Osteoblast (primary cell): ENCODE data around the gene ANTXR2. TPM values are rescaled to one million over a fixed set of nuclear protein-coding genes. Genes with fewer than 3 reads are reported as not detected.

Source experiments
- DNase-seq: peaks from one replicate; pipeline ENCODE4 v3.0.0; 2011; ENCODE audit warnings: low spot score, mixed read lengths; ENCODE audit not compliant: insufficient read length; ENCODE audit errors: missing footprints
- H2AFZ ChIP-seq: 2 replicates; pipeline ENCODE4 v1.6.0; 2011; ENCODE audit warnings: mild to moderate bottlenecking, low read length
- H3K27ac ChIP-seq: 2 replicates; pipeline ENCODE4 v1.5.1; 2011; ENCODE audit warnings: mild to moderate bottlenecking, low read depth, low read length, moderate library complexity
- H3K27me3 ChIP-seq: 2 replicates; pipeline ENCODE4 v1.6.0; 2012; ENCODE audit warnings: mild to moderate bottlenecking, control low read depth, inconsistent platforms, low read length, moderate library complexity; ENCODE audit not compliant: insufficient read depth
- H3K36me3 ChIP-seq: 2 replicates; pipeline ENCODE4 v1.5.1; 2011; ENCODE audit warnings: mild to moderate bottlenecking, low read length, control low read depth, moderate library complexity; ENCODE audit not compliant: insufficient read depth
- H3K4me1 ChIP-seq: 2 replicates; pipeline ENCODE4 v1.5.1; 2011; ENCODE audit warnings: mild to moderate bottlenecking, low read length, control low read depth, moderate library complexity; ENCODE audit not compliant: insufficient read depth
- H3K4me2 ChIP-seq: 2 replicates; pipeline ENCODE4 v1.6.0; 2011; ENCODE audit warnings: mild to moderate bottlenecking, low read length; ENCODE audit not compliant: insufficient read depth
- H3K4me3 ChIP-seq: fragments of 200-600 bp; sonication (generic); 3 replicates; pipeline ENCODE4 v1.5.1; 2012; ENCODE audit warnings: mild to moderate bottlenecking, low read length, inconsistent platforms; ENCODE audit not compliant: insufficient read depth
- H3K79me2 ChIP-seq: 2 replicates; pipeline ENCODE4 v1.6.0; 2012; ENCODE audit warnings: mild to moderate bottlenecking, low read length, control low read depth, inconsistent platforms; ENCODE audit not compliant: insufficient read depth
- H3K9me3 ChIP-seq: 2 replicates; pipeline ENCODE4 v1.5.1; 2011; ENCODE audit warnings: low read depth, low read length, control low read depth
- H4K20me1 ChIP-seq: 2 replicates; pipeline ENCODE4 v1.6.0; 2012; ENCODE audit warnings: mild to moderate bottlenecking, low read length, control low read depth; ENCODE audit not compliant: insufficient read depth
- total RNA-seq: library from RNA; depleted of rRNA; stranded (reverse); fragments of >200 nt; gene quantifications from 2 replicates; pipeline ENCODE4 v1.2.3, GENCODE V29; 2012
- TF ChIP-seq, protein P1 (sequence below): IDR thresholded peaks from 2 replicates; pipeline ENCODE4 v1.5.1; 2011; ENCODE audit warnings: mild to moderate bottlenecking, low read depth, low read length, moderate library complexity; ENCODE audit errors: extremely low read depth

Gene ANTXR2
- total RNA-seq, 1 donor = 97.4 TPM

DNA sequence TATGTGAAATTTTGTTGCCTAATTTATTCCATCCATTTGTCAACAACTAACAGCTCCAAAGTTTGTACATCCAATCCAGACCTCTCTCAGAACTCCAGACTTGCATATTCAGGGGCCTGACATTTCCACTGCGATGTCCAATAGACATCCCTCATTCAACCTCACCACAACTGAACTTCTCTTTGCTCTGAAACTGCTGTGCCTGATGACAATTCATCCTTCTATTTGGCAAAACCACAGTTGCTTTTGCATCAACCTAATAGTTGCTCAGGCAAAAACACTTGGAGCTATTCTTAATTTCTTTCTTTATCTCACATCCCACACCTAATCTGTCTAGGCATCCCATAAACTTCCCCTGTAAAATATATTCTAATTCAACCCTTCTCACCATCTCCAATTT lies 56.5 kb downstream of the ANTXR2 start:
- Histone ChIP-seq H3K4me2 (peak overlapping the region; percentile 58), H3K79me2 (peaks cover 19% of the 10 kb centered on the region), H3K27me3 (no peaks in the 10 kb centered on the region), H3K4me3 (no peak overlapping the region), H3K9me3 (no peaks in the 10 kb centered on the region), H4K20me1 (no peaks in the 10 kb centered on the region), H2AFZ (no peak overlapping the region), H3K4me1 (peaks cover 42% of the 10 kb centered on the region), H3K36me3 (peaks cover 29% of the 10 kb centered on the region), H3K27ac (peak overlapping the region; percentile 96)
- DNase-seq = no peak
- TF ChIP-seq, protein P1, sequence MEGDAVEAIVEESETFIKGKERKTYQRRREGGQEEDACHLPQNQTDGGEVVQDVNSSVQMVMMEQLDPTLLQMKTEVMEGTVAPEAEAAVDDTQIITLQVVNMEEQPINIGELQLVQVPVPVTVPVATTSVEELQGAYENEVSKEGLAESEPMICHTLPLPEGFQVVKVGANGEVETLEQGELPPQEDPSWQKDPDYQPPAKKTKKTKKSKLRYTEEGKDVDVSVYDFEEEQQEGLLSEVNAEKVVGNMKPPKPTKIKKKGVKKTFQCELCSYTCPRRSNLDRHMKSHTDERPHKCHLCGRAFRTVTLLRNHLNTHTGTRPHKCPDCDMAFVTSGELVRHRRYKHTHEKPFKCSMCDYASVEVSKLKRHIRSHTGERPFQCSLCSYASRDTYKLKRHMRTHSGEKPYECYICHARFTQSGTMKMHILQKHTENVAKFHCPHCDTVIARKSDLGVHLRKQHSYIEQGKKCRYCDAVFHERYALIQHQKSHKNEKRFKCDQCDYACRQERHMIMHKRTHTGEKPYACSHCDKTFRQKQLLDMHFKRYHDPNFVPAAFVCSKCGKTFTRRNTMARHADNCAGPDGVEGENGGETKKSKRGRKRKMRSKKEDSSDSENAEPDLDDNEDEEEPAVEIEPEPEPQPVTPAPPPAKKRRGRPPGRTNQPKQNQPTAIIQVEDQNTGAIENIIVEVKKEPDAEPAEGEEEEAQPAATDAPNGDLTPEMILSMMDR = no peak

DNA sequence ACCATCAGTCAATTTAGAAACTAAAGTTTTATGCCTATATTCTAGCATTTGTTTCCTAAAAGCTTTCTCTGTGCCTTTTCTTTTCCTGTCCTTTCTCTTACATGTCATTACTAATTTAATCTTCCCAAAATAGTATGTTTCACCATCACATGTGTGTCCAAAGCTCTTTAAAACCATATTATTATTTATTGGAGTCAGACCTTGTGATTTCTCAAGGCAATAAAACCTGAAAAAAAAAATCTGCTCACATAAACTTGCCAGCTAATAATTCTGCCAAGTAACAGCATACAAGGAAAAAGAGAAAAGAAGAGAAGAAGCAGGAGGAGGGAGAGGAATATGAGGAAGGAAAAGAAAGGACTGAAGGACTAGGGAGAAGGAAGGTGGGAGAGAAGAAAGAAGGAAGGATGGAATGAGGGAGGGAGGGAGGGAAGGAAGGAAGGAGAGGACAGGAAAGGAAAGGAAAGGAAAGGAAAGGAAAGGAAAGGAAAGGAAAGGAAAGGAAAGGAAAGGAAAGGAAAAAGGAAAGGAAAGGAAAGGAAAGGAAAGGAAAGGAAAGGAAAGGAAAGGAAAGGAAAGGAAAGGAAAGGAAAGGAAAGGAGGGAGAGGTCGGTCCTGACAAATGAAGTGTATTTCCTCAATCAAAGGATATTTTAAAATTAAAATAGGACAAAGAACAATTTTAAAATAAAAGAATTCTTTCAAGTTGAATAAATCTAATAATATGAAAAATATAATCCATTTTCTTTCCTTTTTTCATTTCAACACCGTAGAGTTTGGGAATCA lies 57.4 kb downstream of the ANTXR2 start:
- no peak for DNase-seq

DNA sequence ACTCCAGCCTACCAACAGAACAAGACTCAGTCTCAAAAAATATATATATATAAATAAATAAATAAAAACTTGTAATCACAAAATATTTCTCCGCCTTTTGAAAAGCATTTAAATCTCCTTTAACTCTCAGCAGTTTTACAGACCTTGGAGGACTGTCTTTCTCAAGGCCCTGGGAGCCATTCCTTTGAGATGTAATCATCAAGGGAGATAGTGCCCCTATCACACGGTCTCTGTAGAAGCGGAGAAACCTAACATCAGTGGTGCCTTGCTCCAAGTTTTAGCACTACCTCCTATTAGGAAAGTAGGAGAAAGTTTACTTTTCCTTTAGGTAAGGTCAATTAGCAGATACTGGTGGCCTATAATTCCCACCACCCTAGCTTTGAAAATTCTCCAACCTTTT lies 58.5 kb downstream of the ANTXR2 start:
- H3K27ac ChIP-seq = no peak overlapping the region
- H3K27me3 ChIP-seq = no peaks in the 10 kb centered on the region
- H3K4me2 ChIP-seq = no peak overlapping the region
- H3K4me3 ChIP-seq = no peak overlapping the region
- TF ChIP-seq, protein P1 = no peak
- DNase-seq = no peak
- no peak overlapping the region for H2AFZ ChIP-seq
- no peaks in the 10 kb centered on the region for H4K20me1 ChIP-seq
- peaks cover 42% of the 10 kb centered on the region for H3K4me1 ChIP-seq
- peaks cover 25% of the 10 kb centered on the region for H3K36me3 ChIP-seq
- H3K79me2 ChIP-seq = peaks cover 23% of the 10 kb centered on the region
- H3K9me3 ChIP-seq = no peaks in the 10 kb centered on the region

More for the DNA sequence above, 57.4 kb downstream of the ANTXR2 start:
- peaks cover 29% of the 10 kb centered on the region for H3K36me3 ChIP-seq
- no peaks in the 10 kb centered on the region for H3K27me3 ChIP-seq
- no peak overlapping the region for H3K4me2 ChIP-seq
- peaks cover 19% of the 10 kb centered on the region for H3K79me2 ChIP-seq
- H3K9me3 ChIP-seq = no peaks in the 10 kb centered on the region
- peaks cover 45% of the 10 kb centered on the region for H3K4me1 ChIP-seq
- no peaks in the 10 kb centered on the region for H4K20me1 ChIP-seq
- peak overlapping the region; percentile 96 for H3K27ac ChIP-seq
- H2AFZ ChIP-seq = no peak overlapping the region
- no peak overlapping the region for H3K4me3 ChIP-seq
- TF ChIP-seq, protein P1 = no peak

DNA sequence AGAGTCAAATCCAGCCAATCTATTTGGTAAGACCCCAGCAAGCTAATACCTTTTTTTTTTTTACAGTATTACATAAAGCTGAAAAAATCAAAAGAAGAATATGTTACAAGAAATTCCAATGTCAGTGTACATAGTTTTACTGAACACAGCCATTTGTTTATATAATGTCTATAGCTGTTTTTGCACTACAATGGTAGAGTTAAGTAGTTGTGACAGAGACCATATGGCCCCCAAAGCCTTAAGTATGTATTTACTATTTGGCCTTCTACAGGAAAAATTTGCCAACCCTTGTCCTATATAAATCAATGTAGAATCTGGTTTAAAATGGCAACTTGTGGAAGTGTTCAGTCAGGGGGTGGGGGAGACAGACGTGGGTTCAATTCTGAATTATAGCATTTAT lies 60.7 kb downstream of the ANTXR2 start:
- Histone ChIP-seq H3K4me2 (peak overlapping the region; percentile 69), H3K4me1 (peaks cover 49% of the 10 kb centered on the region), H3K27me3 (no peaks in the 10 kb centered on the region), H3K9me3 (no peaks in the 10 kb centered on the region), H4K20me1 (no peaks in the 10 kb centered on the region), H3K79me2 (peaks cover 30% of the 10 kb centered on the region), H3K36me3 (peaks cover 21% of the 10 kb centered on the region), H3K4me3 (no peak overlapping the region), H2AFZ (no peak overlapping the region), H3K27ac (peak overlapping the region; percentile 73)
- TF ChIP-seq, protein P1 = no peak
- no peak for DNase-seq
